ENCODE measurements around the gene KCTD15. TPM values are rescaled to one million over a fixed set of nuclear protein-coding genes. Genes with fewer than 3 reads are reported as not detected.

The KCTD15 gene
- polyA plus RNA-seq, 1 donor = 32.2 TPM

DNA sequence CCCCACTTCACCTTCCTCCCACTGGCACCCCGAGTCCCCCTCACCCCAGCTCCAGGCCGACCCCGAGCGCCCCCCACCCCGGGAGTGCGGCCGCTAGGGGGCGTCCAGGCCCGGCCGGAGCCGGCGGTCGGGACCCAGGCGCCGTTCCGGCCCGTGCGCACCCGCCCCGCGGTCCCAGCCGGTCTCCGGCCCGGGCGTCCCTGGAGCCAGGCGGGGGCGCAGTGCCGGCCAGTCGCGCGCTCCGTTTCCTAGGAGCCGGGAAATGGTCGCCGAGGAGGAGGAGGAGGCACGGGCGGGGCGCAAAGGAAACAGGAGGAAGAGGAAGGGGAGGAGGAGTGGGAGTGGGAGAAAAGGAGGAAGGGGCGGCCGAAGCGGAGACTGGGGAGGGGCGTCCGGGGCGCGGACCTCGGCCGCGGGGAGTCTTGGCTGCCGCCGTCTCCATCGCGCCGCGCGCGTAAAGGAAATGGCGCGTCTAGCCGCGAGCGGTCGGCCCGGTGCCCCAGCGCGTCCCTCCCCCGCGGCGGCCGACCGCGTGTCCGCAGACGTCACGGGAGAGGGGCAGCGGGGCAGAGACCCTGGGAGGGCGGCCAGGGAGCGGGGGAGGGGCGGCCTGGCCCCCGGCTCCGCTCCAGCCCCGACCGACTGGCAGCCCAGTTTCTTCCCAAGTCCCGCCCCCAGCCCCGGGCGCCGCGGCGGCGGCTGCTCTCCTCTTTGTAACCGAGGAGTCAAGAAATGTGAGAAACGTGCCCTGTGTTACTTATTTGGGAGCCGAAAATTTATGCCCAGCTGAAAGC is 1.1 kb upstream of the KCTD15 start:
- DNase-seq (ENCODE audit: low read depth) = peak; percentile 51

DNA sequence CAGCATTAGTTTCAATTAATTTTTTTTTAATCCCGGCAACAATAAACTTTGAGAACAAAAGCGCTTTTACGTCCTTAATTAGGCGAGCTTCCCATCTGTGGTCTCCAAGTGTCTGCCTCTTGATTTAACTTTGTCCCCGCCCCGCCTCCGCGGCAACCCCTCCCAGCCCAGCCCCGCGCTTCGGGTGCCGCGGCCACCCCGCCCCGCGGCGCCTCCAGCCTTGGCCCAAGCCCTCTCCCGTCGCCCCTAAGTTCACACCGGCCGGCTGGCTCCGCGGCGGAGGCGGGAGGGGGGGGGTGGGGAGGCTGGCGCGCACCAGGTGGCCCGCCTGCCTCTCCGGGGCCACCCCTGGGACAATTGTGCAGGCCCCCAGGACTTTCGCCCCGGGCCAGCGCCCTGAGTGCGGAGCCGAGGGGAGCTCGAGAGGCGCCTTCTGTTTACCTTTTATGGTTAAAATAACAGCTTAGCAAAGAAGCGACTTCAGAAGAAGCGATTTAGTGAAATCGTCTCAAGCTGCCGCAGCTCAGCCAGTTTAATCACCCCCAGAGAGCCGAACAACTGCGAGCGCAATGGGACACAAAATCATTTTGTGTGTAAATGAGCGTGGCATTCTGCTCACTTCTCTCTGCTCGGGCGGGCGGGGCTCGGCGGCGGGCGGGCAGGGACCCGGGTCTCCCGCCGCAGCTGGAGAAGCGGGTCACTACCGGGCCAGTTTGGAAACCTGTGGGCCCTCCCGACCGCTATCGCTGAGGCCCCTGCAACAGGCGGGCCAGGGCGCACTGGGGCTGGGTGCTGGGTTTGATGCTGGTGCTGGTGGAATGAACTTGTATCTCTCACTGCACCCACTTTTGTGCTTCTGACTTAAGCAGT is 1.4 kb downstream of the KCTD15 start:
- no peak for DNase-seq (ENCODE audit: low read depth)

DNA sequence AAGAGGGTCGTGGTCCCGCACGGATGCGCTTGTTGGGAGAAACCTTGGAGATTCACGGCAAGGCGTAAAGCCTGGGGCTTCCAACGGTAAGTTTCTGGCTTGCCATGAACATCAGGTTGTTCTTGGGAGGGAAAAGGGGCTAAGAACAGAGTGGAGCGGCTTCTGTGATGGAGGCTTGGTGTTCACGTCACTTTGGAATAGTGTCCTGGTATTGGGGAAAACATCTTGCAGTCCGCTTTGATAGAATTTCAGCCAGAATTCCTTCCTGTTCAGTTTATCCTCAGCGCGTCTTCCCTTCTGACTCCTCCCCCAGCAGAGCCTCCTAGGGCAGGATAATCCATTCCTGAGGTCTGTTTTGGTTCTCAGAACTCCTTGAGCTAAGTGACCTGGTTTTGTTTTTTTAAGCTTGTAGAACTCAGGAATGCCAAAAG is 2.0 kb downstream of the KCTD15 start:
- no peak for DNase-seq (ENCODE audit: low read depth)

DNA sequence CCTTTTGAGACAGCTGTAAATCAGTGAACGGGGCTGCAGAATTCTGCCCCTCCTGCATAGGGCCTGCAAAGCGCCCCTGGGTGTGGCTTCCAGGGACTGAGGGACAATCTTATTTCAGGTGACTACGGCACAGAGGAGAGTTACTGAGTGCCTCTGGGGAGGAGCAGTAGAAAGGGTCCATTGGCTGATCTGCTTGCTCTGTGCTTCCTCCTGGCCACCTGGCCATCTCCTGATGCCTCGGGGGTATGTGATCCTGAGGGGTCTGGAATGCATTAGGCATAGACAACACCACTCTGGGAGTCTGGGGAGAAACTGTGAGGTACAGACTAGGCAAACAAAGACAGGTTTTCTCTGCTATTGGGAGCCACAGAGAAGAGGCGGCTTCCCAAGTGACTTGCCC is 2.8 kb downstream of the KCTD15 start:
- DNase-seq (ENCODE audit: low read depth) = no peak

DNA sequence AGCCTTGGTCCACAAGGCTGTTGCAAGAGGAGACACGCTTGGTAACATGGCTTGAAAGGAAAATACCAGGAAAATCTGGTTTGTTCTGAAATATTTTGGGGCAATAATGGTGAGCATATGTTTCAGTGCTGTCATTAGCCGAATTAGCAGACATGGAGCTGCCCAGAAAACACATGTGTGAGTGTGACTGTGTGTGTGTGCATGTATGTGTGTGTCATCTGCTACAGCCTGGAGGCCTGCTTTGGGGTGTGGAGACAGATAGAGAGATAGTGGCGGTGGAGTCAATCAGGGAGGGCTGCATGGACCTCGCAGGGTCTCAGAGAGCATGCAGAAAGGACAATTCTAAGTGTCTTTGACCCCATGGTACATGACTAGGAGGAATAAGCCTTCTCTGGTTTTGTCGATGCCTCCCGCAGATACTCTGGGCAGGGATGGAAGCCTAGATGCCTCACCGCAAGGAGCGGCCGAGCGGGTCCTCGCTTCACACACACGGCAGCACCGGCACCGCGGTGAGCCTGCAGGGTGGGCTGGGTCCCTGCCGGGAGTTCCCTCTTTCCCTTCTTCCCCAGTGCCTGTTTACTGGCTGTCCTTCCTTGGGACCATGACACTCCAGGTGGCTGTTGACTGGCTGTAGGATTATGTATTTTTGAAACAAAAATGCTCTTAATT is 3.5 kb downstream of the KCTD15 start:
- no peak for DNase-seq (ENCODE audit: low read depth)

DNA sequence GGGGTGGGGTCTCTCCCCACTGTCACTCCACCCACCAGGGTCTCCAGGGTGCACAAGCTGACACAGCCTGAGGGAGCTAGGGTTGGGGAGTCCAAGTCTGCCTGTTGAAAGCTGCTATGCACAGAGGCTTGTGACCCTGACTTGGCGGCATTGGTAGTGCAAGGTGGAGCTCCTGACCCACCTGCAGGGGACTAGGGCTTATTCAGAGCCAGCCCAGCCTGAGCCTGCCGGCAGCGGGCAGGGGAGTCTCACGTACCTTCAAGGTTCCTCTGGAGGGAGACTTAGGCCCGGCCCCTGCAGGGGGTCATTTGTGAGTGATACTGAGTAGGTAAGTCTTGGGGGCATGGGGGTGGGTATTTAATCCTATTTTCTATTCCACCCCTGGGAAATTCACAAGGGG is 4.7 kb downstream of the KCTD15 start:
- no peak for DNase-seq (ENCODE audit: low read depth)

DNA sequence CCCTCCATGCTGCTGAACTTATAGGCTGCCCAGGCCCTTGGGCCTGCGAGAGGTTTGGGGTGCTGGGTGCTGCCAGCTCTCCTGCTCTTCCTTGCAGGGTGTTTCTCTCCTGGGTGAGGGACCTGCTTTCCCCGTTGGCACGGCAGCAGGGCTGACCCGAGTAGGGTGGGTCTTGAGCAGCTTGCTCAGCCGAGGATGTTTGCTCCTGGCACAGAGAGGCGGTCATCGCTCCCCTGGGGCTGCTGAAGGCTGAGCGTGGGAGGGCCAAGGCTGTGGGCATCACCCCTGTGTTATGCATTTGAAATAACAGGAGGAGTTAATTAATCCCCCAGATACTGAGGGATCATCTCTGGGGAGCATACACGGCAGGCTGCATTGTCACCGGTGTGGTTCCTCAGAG is 5.3 kb downstream of the KCTD15 start:
- DNase-seq (ENCODE audit: low read depth) = no peak

DNA sequence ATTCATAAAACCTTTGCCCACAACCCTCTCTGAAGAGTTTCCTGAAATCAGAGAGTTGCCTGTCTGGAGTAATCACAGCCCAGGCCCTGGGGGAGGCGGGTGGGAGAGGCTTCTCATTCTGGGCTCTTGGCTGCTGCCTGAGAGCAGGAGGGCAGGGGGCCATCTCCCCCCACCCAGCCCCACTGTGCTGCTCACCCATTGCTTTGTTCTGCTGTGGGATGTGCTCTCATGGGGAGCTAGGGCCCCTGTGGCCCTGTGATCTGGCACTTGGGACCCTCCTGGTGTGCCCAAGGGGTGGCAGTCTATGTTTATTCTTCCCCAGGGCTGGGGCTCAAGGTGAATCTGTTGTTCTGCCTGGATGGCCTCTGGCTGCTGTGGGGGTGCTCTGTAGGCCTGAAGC is 6.1 kb downstream of the KCTD15 start:
- DNase-seq (ENCODE audit: low read depth) = no peak

DNA sequence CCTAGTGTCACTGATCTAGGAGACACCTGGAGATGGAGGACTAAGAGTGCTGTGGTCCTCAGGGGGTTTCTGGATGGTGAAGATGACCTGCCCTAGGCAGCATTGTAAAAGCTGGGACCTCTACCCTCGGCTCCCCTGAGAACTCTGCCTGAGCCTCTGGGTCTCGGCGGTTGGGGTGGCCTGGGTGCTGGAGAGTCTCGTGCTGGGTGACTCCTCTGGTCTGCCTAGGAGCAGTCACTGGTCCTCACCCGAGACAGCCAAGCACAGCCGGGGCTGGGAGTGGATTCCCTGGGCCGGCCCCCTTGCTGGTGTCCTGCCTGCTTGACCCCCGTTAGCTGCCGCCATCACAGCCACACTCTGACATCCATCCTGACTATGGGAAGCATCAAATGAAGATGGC is 6.7 kb downstream of the KCTD15 start:
- DNase-seq (ENCODE audit: low read depth) = no peak

DNA sequence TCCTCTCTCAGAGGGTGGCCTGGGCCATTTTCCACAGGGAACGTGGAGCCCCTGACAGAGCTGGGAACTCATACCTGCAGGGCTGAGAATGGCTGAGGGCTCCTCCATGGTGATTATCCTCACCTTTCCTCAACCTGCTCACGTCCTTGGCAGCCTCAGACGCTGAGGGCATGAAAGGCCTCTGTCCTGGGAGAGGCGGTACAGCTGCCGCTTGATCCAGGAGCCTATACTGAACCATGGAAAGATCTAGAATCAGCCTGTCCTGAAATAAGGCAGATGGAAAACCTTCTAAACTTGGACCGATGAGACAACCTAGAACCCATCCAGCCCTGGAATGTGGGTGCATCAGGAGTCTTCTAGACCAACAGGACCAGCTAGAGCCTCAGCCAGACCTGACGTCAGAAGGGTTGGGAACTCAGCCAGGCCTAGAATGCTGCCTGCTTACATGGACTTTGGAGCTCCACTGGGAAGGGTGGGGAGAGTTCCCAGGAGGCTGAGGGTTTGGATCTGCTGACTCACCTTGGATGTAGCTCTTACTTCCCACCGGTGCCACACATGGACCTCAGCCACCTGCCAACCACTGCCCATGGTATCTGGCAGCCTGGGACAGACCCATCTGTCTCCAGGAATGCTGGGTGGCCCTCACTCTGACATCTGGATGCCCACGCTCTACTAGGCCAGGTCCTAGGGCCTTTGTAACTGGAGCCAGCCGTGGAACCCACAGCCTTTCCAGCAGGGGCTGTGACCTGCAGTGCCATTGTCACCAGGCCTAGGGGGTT is 7.5 kb downstream of the KCTD15 start:
- DNase-seq (ENCODE audit: low read depth) = no peak

DNA sequence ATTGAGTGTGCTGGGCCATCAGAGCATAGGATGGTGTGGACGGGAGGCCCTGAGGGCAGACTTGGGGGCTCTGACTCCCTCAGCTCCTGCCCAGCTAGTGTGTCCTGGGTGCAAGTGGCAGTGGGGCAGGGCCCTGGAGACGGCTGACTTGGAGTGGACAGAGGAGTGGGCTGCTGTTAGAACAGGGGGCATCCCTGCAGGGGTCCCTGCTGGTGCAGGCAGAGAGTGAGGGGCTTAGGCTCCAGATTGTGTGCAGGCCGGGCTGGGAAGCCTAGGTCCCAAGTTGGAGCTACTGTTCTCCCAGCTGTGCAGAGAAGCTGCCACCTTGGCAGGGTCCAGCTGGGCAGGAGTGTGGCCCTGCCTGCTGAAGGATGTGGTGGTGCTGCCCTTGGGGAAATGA is 8.6 kb downstream of the KCTD15 start:
- no peak for DNase-seq (ENCODE audit: low read depth)

DNA sequence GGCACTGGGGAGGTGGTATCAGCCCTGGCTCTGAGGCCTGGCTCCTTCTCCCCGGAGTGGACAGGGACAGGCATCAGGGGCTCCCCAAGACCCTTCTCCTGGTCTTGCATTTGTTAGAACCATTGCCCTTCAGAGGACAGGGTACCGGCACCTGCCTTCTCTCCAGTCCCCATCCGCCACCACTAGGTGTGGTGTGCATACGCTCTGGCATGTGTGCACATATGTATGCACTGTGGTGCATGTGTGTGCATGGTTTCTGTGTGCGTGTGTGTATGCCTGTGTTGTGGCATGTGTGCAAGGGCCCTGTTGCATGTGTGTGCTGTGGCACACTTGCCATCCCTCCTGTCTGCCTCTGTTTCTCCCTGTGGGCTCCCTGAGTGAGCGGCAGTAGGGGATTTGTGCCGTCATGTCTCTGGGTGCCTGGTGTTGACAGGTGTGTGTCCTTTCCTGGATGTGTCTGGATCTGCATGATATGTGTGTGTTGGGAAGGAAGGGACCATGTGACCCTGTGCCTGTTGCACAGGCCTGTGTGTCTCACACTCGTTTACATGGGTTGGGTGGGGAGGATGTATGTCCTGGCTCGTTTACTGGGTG is 9.3 kb downstream of the KCTD15 start:
- no peak for DNase-seq (ENCODE audit: low read depth)

DNA sequence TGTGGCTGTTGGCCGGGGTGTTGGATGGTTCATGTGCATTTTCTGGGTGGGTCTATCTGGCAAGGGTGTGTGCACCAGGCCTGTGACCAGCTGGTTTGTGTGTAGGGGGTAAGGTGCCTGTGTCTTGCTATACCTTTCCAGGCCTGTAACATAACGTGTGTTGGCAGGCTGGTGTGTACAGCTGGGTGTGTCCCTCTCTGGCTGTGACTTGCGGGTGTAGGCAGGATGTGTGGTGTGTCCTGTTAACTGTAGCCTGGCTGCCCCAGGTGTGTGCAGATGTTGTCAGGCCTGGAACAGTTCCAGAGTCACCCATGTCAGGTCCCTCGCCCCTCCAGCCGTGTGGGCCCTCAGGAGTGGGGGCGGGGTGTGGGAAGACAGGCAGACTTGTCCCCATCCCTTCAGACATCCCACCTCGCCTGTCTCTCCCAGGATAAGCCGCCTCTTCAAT is 9.8 kb downstream of the KCTD15 start:
- no peak for DNase-seq (ENCODE audit: low read depth)

DNA sequence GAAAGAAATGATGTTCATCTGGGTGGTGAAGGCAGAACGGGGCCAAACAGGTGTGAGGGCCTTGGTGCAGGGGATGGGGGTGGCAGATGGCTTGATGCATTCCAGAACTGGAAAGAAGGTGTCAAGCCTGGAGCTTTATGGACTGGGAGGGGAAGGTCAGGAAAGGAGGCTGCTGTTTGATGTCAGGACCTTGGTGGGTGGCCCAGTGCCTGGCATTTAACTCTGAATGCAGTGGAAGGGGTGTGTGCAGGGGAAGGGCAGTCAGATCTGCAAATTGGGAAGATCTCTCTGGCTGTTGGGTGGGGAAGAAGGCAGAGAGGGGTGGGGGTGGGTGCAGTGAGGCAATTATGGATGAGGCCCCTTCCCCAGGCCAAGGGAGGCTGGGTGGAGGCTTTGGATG is 11.7 kb downstream of the KCTD15 start:
- DNase-seq (ENCODE audit: low read depth) = no peak

DNA sequence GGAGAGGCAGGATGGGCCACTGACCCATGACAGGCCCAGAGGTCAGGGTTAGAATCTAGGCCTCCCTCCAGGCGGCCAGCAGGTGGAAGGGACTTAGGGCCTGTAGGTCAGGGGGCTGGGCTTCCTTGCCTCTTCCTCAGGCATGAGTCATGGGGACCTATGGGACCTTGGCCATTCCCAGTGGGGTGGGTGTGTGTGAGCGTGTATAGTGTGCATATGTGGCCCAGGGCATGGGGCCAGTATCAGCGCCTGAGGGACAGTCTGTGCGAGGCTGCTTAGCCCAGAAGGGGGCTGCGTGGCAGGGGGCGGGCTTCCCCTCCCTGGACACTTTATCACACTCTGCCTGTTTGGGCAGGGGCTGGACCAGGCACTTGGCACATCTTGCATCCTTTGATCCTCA is 13.3 kb downstream of the KCTD15 start:
- no peak for DNase-seq (ENCODE audit: low read depth)

DNA sequence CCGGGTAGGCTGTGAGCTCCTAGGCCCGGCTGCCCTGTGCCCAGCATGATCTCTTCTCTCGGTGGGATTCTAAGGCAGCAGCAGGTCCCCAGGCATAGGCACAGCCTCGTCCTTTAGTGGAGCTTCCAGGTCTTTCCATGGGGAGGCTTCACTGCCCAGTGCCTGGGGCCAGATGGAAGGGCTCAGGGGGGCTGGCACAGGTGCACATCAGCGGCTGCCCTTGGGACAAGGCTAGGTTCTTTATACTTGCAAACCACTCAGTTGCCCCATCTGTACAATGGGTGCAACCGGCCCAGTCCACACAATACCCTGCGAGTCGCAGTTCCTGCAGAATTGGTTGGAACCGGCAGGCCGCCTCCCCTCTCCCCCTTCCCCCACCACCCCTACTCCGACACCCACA is 14.2 kb downstream of the KCTD15 start:
- DNase-seq (ENCODE audit: low read depth) = no peak

DNA sequence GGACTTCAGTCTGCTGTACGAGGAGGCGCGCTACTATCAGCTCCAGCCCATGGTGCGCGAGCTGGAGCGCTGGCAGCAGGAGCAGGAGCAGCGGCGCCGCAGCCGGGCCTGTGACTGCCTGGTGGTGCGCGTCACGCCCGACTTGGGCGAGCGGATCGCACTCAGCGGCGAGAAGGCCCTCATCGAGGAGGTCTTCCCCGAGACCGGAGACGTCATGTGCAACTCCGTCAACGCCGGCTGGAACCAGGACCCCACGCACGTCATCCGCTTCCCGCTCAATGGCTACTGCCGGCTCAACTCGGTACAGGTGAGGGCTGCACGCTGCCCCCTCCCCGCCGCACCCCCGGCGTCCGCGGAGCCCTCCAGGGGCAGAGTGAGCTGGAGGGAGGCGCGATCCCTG is 14.6 kb downstream of the KCTD15 start:
- no peak for DNase-seq (ENCODE audit: low read depth)

DNA sequence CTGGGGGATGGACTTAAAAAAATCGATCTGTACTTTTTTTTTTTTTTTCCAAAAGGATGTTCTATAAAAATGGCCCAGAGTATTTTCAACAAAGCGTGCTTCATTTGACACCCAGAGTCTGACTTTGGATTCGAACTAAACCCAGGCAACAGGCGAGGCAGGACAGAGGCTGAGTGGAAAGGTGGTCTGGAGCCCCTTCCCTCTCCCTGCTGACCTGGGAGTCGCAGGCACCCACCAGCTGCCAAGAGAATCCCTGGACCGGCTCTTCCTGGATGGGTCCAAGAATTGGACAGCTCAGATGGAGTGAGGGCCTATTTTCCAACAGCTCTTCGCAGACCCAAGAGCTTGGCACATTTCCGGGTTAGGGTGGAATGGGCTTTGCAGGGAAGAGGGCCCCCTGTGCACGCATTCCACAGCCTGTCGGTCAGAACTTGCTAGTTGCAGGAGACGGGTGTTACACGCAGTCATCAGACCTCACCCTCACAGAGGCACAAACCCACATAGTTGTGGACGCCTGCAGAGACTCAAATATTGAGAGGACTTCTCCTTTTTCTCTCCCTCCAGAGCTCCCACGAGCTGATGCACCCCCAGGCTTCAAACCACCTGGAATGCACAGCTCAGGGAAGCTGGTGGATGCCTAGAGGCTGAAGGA is 15.2 kb downstream of the KCTD15 start:
- no peak for DNase-seq (ENCODE audit: low read depth)

DNA sequence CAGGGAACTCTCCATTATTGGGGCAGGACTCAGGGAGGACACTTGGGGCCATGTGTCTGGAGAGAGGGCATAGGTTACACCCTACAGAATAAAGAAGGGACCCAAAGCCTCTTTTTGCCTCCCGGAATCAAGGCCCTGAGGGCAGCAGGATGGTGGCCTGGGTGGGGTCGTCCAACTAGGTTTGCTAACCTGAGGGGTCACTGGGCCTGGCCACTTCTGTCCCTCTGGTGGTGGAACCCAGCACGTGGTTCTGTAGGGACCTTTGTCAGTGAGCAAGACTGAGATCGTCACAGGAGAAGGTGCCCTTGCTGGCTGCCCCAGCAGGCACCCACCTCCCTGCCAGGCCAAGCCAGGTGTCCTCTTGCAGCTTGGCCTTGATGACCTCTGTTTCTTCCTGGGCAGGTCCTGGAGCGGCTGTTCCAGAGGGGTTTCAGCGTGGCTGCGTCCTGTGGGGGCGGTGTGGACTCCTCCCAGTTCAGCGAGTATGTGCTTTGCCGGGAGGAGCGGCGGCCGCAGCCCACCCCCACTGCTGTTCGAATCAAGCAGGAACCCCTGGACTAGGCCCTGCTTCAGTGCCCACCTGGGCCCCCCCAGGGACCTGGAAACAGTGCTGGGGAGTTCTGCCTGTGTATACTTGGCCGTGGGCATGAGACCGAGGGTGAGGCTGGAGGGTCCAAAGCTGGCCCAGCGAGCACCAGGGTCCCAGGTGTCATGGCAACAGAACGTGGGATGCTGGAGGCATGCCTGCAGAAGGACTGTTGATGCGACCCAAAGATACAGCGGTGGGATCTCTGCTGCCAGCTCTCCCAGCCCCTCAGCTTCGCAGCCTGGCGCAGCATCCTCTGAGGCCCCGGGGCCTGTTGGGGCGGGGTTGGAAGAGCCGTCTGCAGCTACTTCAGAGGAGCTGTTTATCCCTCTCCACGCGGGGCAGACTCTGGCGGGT is 16.0 kb downstream of the KCTD15 start:
- DNase-seq (ENCODE audit: low read depth) = no peak
